Adrenal gland (tissue), 12 donors: ENCODE data around the gene GRIK5. TPM values are rescaled to one million over a fixed set of nuclear protein-coding genes. Genes with fewer than 3 reads are reported as not detected.

Experiments used
- DNase-seq, 7 donors: peaks; one replicate each; pipeline ENCODE4 v3.0.0-alpha.2; 2019 to 2020
- H3K27ac ChIP-seq, 5 donors: fragments of 200-600 bp; sonication (generic) in 4 of 5; 1 replicate in 3 of 5; 2 replicates in 2 of 5; pipeline versions ENCODE4 v1.5.1 to v1.8.0; 2016 to 2020; ENCODE audit warnings: mild to moderate bottlenecking in 1 of 5
- H3K27me3 ChIP-seq: fragments of 200-600 bp; 2 replicates; pipeline ENCODE4 v1.8.0; 2021
- H3K36me3 ChIP-seq, 2 donors: fragments of 200-600 bp; replicated peaks in 1 of 2; 1 replicate in 1 of 2; 2 replicates in 1 of 2; pipeline versions ENCODE4 v1.5.1 to v1.8.0; 2018 to 2022
- H3K4me1 ChIP-seq, 2 donors: fragments of 200-600 bp; replicated peaks in 1 of 2; 1 replicate in 1 of 2; 2 replicates in 1 of 2; pipeline versions ENCODE4 v1.5.1 to v1.8.0; 2018 to 2021
- H3K4me3 ChIP-seq, 4 donors: fragments of 200-600 bp; sonication (generic) in 3 of 4; one replicate each; pipeline ENCODE4 v1.5.1; 2016 to 2018
- H3K9me3 ChIP-seq, 3 donors: fragments of 200-600 bp; sonication (generic) in 1 of 3; replicated peaks in 1 of 3; 1 replicate in 2 of 3; 2 replicates in 1 of 3; pipeline versions ENCODE4 v1.5.1 to v1.8.0; 2016 to 2021
- CTCF ChIP-seq, 6 experiments: fragments of 450-650 bp in 4 of 6; fragments of 200-600 bp in 2 of 6; sonication (generic) in 1 of 6; IDR thresholded peaks; 1 replicate in 5 of 6; 2 replicates in 1 of 6; pipeline versions ENCODE4 v1.5.1 to v1.8.0; 2016 to 2021; ENCODE audit warnings: antibody characterized with exemption in 6 of 6, mild to moderate bottlenecking in 2 of 6, moderate library complexity in 1 of 6
- POLR2A ChIP-seq, 2 donors: fragments of 450-650 bp; IDR thresholded peaks; one replicate each; pipeline ENCODE4 v1.6.1; 2017; ENCODE audit warnings: antibody characterized with exemption in 2 of 2, mild to moderate bottlenecking in 2 of 2, moderate library complexity in 1 of 2
- WGBS, 4 donors: extraction: QIAGEN DNeasy Blood & Tissue Kit in 2 of 4; methylation state at CpG; one replicate each; pipeline versions ENCODE4 v1.1.5 to v1.1.7; 2013 to 2017; 5-methylcytosine and 5-hydroxymethylcytosine counted together
- intact Hi-C, 2 donors: fragments of 100-400 bp; cut with DNase I; formaldehyde crosslinking; loops; one replicate each; pipeline versions ENCODE4 v1.14.1 to v1.15.0; 2022 to 2023
- polyA plus RNA-seq, 3 donors: library from polyadenylated mRNA; stranded (reverse); fragments of 200-250 nt in 2 of 3; fragments of 350-450 nt in 1 of 3; fragmentation: Illumina TruSeq in 1 of 3; extraction: RNeasy Lipid Tissue Mini Kit (QIAGEN cat#74804) in 1 of 3; gene quantifications; one replicate each; pipeline ENCODE4 v1.2.3, GENCODE V29; 2013 to 2014
- total RNA-seq, 9 donors: library from RNA; depleted of rRNA in 4 of 9; stranded (reverse); fragments of >200 nt in 4 of 9; fragments of 120-200 nt in 1 of 9; fragmentation: NEBNext Ultra II Directional in 1 of 9; extraction: Animal tissue kit (Norgen Biotek cat#: 25700) in 1 of 9; gene quantifications; one replicate each; pipeline versions ENCODE4 v1.1.0 to v1.2.4, GENCODE V29; 2013 to 2023
- donor health status: healthy with polysubstance abuse.
- donor health status: Bipolar disorder and iron deficiency.
- donor health status: DM: yes; HTN: yes; CAD: no.
- donor health status: DM: no; HTN: no; CAD: no.
- donor health status: DM: no; HTN: no; CAD: no.
- donor health status: DM: yes; HTN: yes; CAD: no.

GRIK5 gene
- total and polyA plus RNA-seq, 12 donors: 0.24 to 11.9 (median 2.3) TPM; not detected in 1

- H3K4me1 ChIP-seq: no peaks in the 10 kb centered on the region
- no peak overlapping the region for H3K27ac ChIP-seq
- WGBS, 4 donors: 29 to 44% (median 35%) methylated on average over 5 of the region's 5 CpGs
Measured at GRCh38 chr19:42092350-42092749, 22.3 kb upstream of the GRIK5 start.

GRCh38 chr19:42091742-42092141 is 21.7 kb upstream of the GRIK5 start:
- no peaks in the 10 kb centered on the region for H3K4me1 ChIP-seq
- H3K27me3 ChIP-seq: peaks cover 4% of the 10 kb centered on the region
- H3K9me3 ChIP-seq: no peaks in the 10 kb centered on the region
- no peak overlapping the region for H3K27ac ChIP-seq
- no peak overlapping the region for H3K4me3 ChIP-seq
- TF ChIP-seq CTCF (IDR thresholded peaks at IDR 0.05) (no peak), POLR2A (IDR thresholded peaks at IDR 0.05) (no peak)
- no peaks in the 10 kb centered on the region for H3K36me3 ChIP-seq
- intact Hi-C loops: no loop called here
- 55 to 57% methylated on average over 10 of the region's 10 CpGs; no CpG with 5 or more reads in 2 of the 4 donors for WGBS, 4 donors
- peak in 6 of 7 donors; percentile 36 to 71 (median 52) for DNase-seq

More at GRCh38 chr19:42092350-42092749, 22.3 kb upstream of the GRIK5 start:
- intact Hi-C loops: no loop called here
- Histone ChIP-seq H3K9me3 (no peaks in the 10 kb centered on the region), H3K4me3 (no peak overlapping the region), H3K27me3 (peaks cover 4% of the 10 kb centered on the region), H3K36me3 (no peaks in the 10 kb centered on the region)
- DNase-seq: peak in 2 of 7 donors; percentile 31 to 37
- no peak for TF ChIP-seq POLR2A (IDR thresholded peaks at IDR 0.05)
- peak; percentile 8 to 34 (median 22) for TF ChIP-seq CTCF (IDR thresholded peaks at IDR 0.05)

- no peak for DNase-seq
- no peak for TF ChIP-seq POLR2A (IDR thresholded peaks at IDR 0.05)
- Histone ChIP-seq H3K27me3 (peaks cover under 1% of the 10 kb centered on the region), H3K4me3 (no peak overlapping the region), H3K36me3 (no peaks in the 10 kb centered on the region), H3K27ac (no peak overlapping the region), H3K4me1 (no peaks in the 10 kb centered on the region), H3K9me3 (no peaks in the 10 kb centered on the region)
- intact Hi-C loops: no loop called here
- 80 to 89% (median 84%) methylated on average over 8 to 13 of the region's 13 CpGs for WGBS, 4 donors
Measured at GRCh38 chr19:42091300-42091699, 21.3 kb upstream of the GRIK5 start.

GRCh38 chr19:42090672-42091071 is 20.7 kb upstream of the GRIK5 start:
- no peaks in the 10 kb centered on the region for H3K36me3 ChIP-seq
- no peak overlapping the region for H3K4me3 ChIP-seq
- H3K27me3 ChIP-seq: no peaks in the 10 kb centered on the region
- no peaks in the 10 kb centered on the region for H3K4me1 ChIP-seq
- 71 to 80% (median 77%) methylated on average over 9 of the region's 9 CpGs for WGBS, 4 donors
- DNase-seq: no peak
- intact Hi-C loops: no loop called here
- no peak overlapping the region for H3K27ac ChIP-seq
- TF ChIP-seq CTCF (IDR thresholded peaks at IDR 0.05) (no peak), POLR2A (IDR thresholded peaks at IDR 0.05) (no peak)
- H3K9me3 ChIP-seq: no peaks in the 10 kb centered on the region

DNA sequence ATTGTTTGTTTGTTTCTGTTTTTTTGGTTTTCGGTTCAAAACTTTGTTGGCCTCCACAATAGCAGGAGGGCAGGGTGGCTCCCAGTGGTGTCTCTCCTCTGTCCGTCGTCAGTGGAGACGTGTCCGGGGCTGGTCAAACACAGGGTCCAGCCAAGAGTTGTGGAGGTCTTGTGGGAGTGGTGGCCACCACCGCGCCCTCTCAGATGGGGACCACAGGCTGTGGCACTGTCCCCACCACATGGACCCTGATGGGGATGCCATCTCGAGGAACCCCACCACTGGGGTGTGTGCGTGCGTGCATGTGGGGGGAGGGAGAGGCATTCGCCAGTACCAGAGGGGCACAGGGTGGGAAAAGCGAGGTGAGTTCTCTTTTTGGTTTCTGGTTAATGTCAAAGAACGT is 19.8 kb upstream of the GRIK5 start:
- H3K4me1 ChIP-seq: no peaks in the 10 kb centered on the region
- DNase-seq: no peak
- WGBS, 4 donors: 83 to 93% (median 87%) methylated on average over 11 to 13 of the region's 13 CpGs
- TF ChIP-seq POLR2A (IDR thresholded peaks at IDR 0.05): no peak
- TF ChIP-seq CTCF (IDR thresholded peaks at IDR 0.05): no peak
- intact Hi-C loops: no loop called here
- no peak overlapping the region for H3K27ac ChIP-seq
- no peaks in the 10 kb centered on the region for H3K27me3 ChIP-seq
- H3K9me3 ChIP-seq: no peaks in the 10 kb centered on the region
- H3K36me3 ChIP-seq: no peaks in the 10 kb centered on the region
- no peak overlapping the region for H3K4me3 ChIP-seq
